Midbrain (tissue), 1 donor: ENCODE results near the gene WFDC5.
"Not testable (repeated sequence)": the region's sequence is repeated elsewhere in the genome, so short reads cannot be mapped to it uniquely, and the experiment has no call there.

Source experiments
- DNase-seq: peaks from one replicate; lab custom pipeline; 2025; lab: John Stamatoyannopoulos, UW

The WFDC5 gene, protein sequence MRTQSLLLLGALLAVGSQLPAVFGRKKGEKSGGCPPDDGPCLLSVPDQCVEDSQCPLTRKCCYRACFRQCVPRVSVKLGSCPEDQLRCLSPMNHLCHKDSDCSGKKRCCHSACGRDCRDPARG

DNA sequence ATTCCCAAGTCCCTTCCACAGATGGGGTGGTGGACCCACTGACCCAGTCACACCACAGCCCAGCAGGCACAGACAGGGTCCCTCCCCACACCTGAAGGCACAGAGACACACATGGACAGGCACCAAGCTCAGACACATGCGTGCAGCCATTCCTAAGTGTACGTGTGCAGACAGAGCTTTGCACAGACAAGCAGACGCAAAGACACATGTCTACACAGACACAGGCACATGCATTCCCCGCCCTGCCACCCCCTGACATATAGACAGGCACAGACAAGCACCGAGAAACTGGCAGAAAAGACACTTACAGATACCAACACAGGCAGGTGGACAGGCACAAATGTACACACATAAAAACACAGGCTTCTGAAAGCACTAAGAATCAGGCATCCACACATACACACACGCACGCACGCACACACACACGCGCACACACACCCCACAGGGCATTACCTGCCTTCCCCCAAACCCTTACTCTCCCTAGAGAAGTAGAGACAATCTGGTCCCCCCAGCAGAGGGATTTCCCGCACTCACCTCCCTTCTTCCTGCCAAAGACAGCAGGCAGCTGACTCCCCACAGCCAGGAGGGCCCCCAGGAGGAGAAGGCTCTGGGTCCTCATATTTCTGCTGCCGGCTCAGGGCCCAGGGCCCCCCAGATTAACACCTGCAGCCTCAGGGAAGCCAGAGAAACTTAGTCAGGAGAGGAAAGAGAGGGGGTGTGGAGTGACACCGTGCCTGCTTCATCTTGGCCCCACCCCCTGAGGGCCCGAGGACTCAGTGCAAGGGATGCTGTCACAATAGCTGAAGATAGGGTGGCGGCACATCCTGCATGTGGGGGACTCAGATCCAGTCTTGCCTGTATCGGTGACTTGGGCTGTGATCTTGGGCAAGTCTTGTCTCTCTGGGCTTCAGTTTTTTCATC, at the start of gene WFDC5:
WFDC5 (minus strand) TSS at position 710 of the 921 bp plus-strand sequence; CDS start at position 619, 91 bp downstream.
- no peak for DNase-seq

DNA sequence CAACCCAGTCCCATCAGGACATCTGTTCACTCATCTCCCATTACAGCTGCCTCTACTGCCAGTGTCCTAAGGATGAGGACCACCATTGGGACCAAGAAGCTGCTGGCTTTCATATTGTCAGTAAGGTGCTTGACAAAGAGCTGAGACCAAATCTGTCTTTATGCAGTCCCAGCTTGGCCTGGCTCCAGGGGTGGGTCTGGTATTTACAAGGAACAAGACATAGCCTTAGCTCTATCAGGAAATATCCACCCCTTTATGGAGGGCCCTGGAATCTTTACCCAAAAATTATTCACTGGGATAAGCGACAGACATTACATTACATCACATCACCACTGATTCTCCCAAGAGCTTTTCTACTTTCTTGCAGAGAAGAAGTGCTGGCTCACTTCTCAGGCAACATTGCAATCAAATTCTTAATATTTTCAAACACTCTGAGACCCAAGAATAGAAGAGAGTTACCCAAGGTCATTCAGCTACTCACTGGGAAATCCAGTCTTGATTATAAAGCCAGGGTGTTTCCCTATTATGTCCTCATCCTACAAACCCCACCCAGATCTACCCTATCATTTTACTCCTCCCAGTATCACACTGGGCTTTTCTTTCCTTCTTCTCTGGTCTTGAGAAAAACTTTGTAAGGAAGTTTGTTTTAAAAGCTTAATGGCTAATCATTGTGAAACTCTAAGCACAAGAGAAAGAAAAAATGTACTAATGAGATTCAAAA, 48.3 kb upstream of the WFDC5 start:
- no peak for DNase-seq

DNA sequence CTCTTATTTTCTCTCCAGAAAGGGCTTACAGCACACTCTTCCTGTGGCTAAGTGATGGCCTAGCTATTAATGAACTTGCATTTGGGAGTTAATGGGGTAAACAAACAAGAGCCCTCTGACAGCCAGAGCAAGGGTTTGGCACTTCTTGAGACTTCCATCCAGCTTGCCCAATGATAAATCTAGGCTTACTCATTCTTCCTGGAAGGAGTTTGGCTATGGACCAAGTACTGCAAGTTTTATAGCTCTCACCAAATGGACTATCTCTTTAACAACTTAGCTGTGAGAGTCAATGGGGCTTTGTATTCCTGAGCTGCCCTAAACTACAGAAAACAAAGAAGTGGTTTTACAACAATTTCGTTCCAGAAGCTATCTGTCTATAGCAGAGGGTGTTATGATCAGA, 43.0 kb upstream of the WFDC5 start:
- DNase-seq: no peak

DNA sequence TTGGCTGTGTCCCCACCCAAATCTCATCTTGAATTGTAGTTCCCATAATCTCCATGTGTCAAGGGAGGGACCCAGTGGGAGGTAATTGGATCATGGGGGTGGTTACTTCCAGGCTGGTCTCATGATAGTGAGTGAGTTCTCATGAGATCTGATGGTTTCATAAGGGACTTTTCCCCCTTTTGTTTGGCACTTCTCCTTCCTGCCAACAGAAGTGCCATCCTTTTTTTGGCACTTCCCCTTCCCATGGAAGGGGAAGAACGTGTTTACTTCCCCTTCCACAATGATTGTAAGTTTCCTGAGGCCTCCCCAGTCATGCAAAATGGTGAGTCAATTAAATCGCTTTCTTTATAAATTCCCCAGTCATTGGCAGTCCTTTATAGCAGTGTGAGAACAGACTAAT, 41.7 kb upstream of the WFDC5 start:
- DNase-seq: no peak

DNA sequence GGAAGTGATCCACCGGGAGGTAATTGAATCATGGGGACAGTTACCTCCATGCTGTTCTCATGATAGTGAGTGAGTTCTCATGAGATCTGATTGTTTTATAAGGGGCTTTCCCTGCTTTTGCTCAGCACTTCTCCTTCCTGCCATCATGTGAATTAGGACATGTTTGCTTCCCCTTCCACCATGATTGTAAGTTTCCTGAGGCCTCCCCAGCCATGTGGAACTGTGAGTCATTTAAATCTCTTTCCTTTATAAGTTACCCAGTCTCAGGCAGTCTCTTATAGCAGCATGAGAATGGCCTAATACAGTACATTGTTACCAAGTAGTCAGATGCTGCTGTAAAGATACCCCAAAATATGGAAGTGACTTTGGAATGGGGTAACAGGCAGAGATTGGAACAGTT, 39.8 kb upstream of the WFDC5 start:
- not testable (repeated sequence) for DNase-seq

DNA sequence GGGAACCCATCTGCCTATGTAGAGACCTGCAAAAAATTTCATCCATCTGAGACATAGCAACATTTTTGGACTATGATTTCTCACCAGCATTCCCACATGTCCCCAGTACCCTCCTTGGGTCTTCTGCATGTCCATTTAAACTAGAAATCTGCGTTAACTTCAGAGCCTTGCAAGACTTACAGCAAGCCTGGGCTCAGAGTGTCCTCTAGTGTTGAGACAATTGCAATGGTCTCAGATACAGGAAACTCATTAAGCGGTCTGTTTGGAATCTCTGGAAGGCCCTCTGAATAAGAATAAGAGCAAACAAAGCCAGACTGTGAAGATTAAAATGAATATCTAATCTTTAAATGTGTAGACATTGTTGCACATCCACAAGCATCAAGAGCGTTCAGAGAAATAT, 39.2 kb upstream of the WFDC5 start:
- DNase-seq: no peak

DNA sequence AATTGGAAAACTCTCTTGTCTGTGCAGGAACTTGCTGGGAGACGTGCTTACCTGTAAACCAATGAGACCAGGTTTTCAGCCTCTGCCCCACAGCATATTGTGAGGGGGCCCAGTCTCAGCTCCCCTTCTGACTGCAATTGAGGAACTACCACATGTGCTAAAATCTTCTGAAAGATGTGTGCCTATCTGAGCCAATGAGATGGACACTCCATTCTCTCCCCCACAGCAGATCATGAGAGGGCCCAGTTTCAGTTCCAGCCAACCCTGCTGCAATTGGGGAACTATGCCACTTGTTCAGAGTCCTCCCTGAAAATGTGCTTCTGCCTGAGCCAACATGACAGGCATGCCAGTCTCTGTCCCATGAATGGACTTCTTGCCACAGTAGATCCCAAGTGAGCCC, 38.8 kb upstream of the WFDC5 start:
- peak; percentile 15 for DNase-seq

DNA sequence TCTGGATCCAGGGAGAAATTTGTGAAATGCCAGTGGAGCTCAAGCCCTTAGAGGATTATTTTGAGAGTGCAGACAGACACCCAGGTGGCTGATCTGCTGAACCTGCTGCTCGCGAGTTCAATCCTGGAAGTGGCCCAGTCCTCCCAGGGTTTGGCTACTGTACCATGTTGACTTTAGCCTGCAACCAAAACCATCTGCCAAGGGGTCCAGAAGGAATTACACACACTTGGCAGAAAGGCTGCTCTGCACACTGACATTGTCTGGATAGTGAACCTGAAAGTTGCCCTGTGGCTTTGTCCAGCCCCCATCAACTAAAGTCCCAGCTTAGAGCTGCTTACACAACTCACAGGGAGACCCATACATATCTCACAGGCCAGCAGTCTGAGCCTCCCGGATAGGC, 38.2 kb upstream of the WFDC5 start:
- no peak for DNase-seq

DNA sequence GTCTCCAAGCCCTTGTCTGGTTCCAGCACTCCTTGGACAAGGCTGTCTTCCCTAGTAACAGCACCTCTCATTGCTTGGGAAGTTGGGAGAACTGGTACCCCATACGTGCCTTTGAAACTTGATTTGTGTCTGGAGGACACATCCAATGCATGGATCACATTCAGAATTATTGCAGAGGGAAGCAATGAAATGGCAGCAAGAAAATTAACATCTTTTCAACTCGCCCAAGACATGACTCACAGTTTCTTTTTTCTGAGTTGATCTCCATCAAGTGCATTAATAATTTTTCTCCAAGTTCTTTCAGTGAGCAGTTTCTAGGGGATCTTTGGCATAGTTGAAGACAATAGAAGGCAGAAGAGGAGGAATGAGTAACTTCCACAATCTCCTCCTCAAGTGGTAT, 37.4 kb upstream of the WFDC5 start:
- no peak for DNase-seq

DNA sequence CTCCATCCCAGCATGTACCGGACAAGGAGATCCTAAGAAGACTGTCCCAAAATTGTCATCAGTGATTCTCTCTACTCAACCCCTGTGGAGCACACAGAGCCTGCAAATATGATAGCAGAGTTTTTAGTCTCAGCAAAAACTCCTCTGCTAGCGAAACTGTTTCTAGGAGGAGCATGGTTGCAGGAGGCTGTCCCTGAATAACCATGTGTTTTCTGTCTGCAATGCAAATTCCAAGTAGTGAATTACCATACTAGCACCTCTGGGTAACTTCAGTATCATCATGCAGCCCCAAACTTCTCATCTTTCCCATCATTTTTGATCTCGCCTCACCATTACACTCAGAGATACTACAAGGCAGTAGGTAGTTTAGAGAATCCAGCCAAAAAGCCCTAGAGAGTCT, 34.1 kb upstream of the WFDC5 start:
- no peak for DNase-seq

DNA sequence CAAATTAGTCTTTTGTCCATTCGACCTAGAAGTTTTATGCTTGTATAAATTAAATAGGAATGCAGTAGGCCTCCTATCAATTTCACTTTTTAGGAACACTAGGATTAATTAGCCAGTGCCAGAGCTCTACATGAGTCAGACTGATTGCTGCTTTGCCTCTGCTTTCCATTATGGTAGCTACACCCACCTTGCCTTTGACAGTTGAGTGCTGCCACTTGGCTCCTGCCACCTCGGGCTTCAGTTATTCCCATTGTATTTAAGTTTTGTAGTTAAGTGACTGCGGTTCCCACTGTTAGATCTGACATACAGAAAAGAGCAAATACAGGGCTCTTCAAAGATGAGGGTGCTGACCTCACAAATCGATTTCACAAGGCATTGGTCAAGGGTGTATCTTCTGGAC, 25.9 kb upstream of the WFDC5 start:
- no peak for DNase-seq

DNA sequence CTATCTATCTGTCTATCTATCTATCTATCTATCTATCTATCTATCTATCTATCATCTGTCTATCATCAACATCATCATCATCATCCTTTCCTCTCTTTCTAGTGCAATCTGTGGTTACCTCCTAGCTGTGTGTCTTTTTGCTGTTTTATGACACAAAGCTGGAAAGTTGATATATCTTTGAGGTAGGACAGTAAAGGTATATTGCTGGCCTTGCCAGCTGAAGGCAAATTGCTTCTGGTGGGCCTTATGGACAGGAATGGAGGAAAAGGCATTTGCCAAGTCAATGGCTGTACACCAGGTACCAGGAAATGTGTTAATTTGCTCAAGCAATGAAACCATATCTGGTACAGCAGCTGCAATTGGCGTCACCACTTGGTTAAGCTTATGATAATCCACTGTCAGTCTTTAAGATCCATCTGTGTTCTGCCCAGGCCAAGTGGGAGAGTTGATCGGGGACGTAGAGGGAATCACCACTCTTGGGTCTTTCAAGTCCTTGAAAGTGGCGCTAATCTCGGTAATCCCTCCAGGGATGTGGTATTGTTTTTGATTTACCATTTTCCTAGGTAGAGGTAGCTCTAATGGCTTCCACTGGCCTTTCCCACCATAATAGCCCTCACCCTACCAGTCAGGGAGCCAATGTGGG, 24.9 kb upstream of the WFDC5 start:
- not testable (repeated sequence) for DNase-seq

DNA sequence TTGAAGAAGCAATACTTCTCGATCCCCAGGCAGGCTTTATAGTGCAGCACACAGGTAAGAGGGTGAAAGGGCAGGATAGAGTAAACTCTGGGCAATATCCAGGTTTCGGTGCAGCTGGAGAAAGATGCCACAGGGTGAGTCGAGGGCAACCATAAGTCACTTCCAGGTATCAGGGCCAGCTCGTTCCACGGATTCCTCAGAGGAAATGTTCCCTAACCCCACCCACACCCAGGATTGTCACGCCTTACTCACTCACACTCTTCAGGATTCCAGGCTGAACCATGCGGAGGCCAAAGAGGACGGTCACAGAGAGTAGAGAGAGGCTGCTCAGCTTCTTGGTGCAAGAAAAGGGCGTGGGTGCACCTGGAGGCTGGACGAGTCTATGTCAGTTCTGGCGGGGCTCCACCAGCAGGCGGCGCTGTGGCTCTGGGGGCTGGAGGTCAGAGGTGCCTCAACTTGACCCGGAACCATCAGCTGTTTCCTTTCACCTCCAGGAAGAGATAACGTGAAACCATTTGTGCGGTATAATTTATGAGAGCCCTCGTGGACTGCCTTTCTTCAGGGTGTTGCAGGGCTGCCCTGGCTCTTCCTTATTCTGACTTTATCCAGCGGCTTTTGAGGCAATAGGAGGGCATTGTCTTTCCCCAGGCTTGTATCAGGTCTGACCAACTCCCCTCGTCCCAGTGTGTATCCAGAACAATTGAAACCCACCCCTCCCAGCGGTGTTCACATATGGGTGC, 23.8 kb upstream of the WFDC5 start:
- no peak for DNase-seq

DNA sequence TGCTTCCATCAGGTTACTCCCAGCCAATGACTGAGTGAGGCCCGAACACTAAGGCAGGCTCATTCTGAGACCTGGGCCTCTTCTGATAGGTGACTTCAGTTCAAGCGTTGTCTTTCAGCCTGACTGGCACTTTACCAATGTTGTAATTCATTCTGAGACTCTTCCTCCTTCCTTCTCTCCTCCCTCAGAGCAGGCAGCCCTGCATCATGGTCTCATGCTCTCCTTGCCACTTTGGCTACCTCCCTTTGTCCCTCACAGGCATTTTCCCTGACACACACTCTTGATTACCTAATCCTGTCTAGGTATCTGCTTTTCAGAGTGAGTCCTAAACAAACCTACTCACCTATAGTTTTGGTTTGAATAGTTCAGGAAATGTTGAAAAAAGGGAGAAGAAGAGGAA, 21.9 kb upstream of the WFDC5 start:
- no peak for DNase-seq

DNA sequence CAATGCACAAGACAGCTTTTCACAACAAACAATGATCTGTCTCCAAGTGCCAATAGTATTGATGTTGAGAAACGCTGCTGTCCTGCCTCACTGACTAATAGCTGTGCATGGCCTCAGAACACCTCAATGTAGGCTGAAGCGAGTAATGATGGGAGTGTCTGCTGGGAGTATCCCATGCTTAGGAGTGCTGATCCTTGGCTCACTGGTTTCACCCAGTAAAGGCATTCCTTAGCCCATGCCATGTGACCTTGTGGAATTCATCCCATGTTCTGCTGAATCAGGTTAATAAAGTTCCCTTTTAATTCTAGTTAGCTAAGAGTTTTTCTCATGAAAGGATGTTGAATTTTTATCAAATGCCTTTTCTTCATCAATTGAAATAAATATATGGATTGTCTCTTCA, 13.1 kb upstream of the WFDC5 start:
- DNase-seq: no peak

DNA sequence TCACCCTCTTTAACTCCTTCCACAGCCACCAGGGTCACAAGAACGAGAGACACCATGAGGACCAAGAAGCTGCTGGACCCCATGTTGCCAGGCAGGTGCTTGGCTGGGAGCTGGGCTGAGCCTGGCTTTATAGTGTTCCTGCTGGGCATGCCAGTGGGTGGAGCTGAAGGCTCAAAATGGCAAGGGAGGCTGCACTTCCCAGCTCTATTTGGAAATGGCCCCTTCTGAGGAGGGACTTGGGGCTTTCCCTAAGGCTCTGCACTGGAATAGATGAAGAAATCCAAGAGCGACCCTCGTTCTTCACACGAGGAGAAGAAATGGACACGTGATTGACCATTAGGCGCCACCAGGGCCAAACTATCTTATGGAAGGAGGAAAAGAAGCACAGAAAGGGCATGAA, 9.4 kb upstream of the WFDC5 start, which contains the start of gene WFDC12:
WFDC12 (minus strand) TSS at position 101 of the 400 bp plus-strand sequence; CDS start at position 83, 18 bp downstream.
- no peak for DNase-seq

DNA sequence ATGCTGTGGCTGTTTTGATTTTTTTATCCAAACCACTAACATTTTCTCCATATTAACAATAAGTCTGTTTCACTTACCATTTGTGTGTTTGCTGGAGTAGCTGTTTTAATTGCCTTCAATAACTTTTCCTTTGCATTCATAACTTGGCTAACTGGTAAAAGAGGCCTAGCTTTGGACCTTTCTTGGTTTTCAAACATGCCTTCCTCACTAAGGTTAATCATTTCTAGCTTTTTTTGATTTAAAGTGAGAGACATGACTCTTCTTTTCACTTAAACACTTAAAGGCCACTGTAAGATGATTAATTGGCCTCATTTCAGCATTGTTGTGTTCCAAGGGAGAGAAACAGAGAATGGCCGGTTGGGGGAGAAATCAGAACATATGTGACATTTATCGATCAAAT, 6.4 kb upstream of the WFDC5 start:
- no peak for DNase-seq

DNA sequence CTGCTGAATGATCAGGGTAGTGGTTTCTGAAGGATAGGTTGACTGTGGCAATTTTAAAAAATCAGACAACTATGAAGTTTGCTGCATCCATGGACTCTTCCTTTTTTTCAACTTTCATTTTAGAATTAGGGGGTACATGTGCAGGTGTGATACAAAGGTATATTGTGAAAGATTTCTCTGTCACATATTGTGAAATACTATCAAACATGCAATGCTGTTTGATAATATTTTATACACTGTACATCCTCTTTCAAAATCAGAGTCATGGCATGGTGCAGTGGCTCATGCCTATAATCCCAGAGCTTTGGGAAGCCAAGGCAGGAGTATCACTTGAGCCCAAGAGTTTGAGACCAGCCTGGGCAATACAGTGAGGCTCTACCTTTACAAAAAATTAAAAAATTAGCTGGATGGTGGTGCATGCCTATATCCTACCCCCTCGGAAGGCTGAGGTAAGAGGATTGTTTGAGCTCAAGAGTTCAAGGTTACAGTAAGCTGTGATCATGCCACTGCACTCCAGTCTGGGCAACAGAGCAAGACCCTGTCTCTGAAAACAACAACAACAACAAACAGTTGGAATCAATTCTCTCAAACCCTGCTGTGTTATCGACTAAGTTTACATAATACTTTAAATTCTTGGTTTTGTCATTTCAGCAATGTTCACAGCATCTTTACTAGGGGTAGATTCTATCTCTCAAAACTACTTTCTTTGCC, 4.7 kb upstream of the WFDC5 start:
- DNase-seq: no peak

DNA sequence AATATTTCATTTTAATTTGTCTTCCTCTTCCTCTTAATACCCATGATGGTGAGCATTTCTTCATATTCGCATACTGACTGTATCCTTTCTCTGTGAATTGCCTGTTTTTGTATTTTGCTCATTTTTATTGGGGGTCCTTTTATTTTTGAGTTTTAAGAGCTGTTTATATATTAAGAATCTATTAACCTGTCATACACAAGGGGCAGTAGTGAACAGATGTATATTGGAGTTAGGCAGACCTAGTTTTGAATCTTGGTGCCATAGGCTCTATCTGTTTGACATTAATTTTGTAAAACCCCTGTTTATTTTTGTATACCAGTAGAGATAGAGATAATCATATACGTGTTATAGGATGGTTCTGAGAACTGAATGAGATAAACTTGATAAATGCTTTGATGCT, 3.1 kb upstream of the WFDC5 start:
- DNase-seq: no peak

DNA sequence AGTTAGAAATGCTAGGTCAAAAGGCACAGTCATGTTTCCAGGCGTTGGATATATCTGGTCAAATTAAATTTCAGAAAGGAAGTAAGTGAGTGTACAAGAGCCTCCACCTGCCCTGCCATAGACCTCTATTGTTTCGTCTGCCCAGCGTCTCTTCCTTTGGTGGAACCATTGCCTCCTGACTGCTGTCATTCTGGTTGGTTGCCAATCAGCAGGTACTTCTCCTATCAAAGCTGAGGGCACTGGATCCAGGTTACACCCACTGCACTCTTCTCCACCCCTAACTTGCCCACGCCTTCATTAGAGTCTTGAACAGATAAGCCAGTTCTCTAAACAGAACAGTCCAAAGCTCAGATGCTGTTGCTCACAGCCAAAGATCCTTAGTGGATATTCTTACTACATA, 2.6 kb upstream of the WFDC5 start:
- DNase-seq: no peak

DNA sequence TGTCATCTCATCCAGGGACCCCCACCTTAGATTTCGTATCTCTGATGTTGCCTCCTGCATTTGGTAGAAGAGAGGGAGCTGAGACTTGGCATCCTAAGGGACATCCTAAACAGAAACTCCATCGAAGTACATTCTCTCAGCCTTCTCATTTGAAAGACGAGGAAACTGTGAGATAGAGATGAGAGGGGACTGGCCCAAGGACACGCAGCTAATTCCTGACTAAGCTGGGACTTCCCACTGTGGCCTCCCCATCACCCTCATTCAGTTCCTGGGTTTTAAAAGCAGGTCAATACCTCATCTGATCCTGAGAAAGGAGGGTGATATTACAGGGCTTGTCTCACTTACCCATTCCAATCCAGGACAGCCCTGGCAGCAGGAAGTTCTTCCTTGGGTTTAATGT, 855 bp upstream of the WFDC5 start:
- DNase-seq: no peak
